Eye (tissue), 1 donor: ENCODE results near the gene DLK2.
A peak's percentile ranks its signal among the peaks of the same experiment; 100 is the strongest.
"Not testable (repeated sequence)": the region's sequence is repeated elsewhere in the genome, so short reads cannot be mapped to it uniquely, and the experiment has no call there.

ENCODE experiments used
- DNase-seq: peaks from one replicate; pipeline ENCODE4 v3.0.0-alpha.2; 2015

DLK2 gene

GRCh38 chr6:43451939-43452338 lies 3.4 kb downstream of the DLK2 start:
- DNase-seq: no peak

GRCh38 chr6:43451348-43451747 lies 4.0 kb downstream of the DLK2 start:
- no peak for DNase-seq

DNA sequence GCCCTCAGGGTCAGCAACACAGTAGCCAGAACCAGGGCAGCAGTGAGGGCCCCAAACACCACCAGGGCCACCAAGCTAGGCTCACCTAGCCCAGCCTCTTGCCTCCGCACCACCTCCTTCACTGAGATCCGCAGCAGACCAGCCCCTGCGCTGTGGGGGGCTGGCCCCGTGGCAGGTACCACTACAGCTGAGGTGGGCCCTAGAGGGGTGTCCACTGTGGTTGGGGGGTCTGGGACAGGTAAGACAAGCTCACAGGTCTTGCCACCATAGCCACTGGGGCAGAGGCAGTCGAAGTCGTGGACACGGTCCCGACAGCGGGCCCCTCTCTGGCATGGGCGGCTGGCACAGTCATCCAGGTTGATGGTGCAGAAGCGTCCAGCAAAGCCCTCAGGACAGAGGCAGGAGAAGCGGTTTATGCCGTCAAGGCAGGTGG lies 4.6 kb downstream of the DLK2 start:
- DNase-seq: no peak

DNA sequence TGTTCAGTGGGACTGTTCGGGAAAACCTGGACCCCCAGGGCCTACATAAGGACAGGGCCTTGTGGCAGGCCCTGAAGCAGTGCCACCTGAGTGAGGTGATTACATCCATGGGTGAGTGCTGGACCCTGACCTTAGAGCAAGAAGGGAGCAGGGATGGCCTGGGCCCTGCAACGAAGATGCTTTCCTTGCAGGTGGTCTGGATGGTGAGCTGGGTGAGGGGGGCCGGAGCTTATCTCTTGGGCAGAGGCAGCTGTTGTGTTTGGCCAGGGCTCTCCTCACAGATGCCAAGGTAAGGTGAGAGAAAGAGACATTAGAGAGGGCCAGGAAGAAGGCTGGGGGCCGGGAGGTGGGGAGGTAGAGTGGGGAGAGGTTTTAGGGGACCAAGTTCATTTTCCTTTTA lies 6.4 kb downstream of the DLK2 start:
- DNase-seq: no peak

DNA sequence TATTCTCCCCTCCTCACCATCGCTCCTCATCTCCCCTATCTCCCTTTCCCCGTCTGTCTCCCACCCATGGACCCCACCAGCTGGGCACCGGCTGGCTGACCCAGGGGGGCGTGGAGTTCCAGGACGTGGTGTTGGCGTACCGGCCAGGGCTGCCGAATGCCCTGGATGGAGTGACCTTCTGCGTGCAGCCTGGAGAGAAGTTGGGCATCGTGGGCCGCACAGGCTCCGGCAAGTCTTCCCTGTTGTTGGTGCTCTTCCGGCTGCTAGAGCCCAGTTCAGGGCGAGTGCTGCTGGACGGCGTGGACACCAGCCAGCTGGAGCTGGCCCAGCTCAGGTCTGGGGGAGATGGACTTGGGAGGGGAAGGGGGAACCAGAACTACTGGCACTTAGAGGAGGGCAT lies 7.7 kb downstream of the DLK2 start:
- DNase-seq: no peak

GRCh38 chr6:43445576-43445975 lies 9.8 kb downstream of the DLK2 start:
- DNase-seq: no peak

DNA sequence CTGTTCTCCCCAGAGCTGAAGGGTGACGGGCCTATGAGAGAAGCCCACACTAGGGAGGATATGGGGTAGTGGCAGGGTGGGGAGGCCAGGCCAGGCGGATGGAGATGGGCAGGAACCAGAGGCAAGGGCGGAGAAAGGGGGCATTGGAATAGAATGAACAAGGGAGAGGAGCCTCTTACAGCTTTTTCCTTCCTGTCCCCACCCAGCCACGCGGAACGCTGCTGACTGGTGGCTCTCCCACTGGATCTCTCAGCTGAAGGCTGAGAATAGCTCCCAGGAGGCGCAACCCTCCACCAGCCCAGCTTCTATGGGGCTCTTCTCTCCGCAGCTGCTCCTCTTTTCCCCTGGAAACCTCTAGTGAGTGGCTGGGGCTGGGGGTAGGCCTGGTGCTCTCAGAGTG lies 10.8 kb downstream of the DLK2 start:
- DNase-seq: no peak

GRCh38 chr6:43444036-43444435 lies 11.3 kb downstream of the DLK2 start:
- no peak for DNase-seq

DNA sequence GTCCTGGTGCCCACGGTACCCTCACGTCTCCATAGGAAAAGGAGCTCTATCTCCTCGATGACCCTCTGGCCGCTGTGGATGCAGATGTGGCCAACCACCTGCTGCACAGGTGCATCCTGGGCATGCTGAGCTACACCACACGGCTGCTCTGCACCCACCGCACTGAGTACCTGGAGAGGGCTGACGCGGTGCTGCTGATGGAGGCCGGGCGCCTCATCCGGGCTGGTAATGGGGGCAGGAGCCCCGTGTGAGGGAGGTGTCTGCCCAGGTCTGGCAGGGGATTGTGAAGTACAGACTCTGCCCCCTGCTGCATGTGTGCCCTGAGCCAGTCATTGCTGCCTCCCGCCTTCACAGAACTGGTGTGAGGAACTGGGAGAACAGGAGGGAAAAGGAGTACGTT lies 12.4 kb downstream of the DLK2 start:
- no peak for DNase-seq

GRCh38 chr6:43437700-43438099 lies 17.6 kb downstream of the DLK2 start:
- no peak for DNase-seq

DNA sequence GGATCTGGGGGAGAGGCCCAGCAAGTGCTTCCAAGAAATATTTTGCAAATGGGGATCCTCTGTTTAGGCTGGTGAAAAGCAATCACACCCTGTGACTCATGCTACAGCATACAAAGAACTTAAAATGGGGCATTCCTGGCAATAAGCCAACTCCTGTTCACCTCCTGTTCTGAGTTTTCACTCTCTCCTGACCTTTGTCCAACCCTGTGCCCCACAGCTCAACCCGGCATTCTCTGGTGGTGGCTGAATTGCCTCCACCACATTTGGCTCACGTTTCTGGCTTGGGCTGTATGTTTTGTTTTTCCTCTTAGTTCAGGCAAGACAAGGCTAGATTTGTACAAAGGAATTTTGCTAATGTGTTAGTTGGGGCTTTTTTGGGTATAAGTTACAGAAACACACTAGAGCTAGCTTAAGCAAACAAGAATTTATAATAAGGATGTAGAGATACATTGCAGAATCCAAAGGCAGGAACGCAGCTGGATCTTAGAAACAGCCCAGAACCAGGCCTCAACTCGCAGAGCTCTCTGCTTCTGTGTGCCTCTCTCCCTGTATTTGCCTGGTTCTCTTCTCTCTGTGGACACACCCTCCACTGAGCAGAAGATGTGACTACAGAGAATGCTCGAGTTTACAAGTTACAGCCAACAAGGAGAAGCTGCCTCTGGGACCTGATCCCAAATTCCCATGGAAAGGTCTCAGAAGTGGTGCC lies 18.6 kb downstream of the DLK2 start:
- peak; percentile 82 for DNase-seq

DNA sequence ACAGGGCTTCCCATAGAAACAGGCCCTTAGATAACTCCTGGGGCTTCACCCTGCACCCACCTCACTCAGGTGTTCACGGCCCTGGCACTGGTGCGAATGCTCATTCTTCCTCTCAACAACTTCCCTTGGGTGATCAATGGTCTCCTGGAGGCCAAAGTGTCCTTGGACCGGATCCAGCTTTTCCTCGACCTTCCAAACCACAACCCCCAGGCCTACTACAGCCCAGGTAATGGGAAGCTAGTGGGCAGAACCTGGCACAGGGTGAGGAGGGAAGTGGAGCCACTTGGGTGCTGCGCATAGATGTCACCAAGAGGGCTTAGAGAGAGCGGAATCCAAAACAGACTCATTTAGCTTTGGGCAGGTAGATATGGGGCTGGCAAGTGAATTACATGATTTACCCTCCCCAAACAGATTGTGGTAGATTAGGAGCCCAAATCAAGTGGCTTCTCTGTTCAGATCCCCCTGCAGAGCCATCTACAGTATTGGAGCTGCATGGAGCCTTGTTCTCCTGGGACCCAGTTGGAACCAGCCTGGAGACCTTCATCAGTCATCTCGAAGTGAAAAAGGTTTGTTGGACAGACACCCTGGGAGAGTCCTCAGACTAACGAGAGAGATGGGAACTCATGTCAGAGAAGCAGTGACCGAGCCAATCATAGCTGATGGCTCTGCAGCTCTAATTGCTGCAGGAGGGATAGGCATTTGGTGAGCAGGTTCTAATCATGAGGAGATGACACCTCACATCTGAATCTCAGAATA lies 19.5 kb downstream of the DLK2 start:
- no peak for DNase-seq

DNA sequence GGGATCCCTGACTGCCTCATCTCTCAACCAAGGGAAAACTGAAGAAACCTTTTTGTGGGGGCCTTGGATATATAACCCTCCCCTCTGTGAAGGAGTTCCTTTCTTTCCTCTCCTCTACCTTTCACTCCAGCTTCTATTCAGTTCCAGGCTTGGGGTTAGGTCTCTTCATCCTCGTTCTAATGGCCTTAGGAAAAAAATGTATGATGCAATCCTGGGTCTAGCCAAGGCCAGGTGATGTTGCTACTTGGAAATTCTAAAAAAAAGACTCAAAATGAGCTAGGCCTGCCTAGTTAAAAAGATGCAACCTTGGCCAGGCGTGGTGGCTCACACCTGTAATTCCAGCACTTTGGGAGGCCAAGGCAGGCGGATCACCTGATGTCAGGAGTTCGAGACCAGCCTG lies 20.4 kb downstream of the DLK2 start:
- no peak for DNase-seq

GRCh38 chr6:43434001-43434840 lies 21.1 kb downstream of the DLK2 start:
- no peak for DNase-seq

DNA sequence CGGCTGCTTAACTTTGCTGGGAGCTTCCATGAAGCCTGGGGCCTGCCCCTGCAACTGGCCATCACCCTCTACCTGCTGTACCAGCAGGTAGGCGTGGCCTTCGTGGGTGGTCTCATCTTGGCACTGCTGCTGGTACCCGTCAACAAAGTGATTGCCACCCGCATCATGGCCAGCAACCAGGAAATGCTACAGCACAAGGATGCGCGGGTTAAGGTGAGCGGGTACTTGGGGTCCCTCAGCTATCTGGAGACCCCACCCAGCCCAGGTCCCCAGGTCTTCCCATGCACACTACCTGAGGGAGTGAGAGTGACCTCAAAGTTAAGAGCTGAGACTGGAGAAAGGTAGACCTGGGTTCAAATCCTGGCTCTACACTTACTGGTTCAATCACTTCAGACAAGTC lies 22.2 kb downstream of the DLK2 start:
- DNase-seq: no peak

DNA sequence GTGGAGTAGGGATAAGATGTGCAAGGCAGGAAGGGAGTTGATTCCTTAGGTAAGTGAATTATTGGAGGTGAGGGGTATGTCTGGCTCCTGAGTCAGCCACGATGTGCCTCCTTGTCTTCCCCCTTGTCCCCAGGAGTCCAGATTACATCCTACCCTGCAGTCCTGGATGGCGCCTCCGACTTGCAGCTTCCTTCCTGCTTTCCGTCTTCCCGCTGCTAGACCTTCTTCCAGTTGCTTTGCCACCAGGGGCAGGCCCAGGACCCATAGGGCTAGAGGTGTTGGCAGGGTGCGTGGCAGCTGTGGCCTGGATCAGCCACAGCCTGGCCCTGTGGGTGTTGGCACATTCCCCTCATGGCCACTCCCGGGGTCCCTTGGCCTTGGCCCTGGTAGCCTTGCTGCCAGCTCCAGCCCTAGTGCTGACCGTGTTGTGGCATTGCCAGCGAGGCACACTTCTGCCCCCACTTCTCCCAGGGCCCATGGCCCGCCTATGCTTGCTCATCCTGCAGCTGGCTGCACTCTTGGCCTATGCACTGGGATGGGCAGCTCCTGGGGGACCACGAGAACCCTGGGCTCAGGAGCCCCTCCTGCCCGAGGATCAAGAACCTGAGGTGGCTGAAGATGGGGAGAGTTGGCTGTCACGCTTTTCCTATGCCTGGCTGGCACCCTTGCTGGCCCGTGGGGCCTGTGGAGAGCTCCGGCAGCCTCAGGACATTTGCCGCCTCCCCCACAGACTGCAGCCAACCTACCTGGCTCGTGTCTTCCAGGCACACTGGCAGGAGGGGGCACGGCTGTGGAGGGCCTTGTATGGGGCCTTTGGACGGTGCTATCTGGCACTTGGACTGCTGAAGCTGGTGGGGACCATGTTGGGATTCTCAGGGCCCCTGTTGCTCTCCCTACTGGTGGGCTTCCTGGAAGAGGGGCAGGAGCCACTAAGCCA lies 23.1 kb downstream of the DLK2 start:
- no peak for DNase-seq

DNA sequence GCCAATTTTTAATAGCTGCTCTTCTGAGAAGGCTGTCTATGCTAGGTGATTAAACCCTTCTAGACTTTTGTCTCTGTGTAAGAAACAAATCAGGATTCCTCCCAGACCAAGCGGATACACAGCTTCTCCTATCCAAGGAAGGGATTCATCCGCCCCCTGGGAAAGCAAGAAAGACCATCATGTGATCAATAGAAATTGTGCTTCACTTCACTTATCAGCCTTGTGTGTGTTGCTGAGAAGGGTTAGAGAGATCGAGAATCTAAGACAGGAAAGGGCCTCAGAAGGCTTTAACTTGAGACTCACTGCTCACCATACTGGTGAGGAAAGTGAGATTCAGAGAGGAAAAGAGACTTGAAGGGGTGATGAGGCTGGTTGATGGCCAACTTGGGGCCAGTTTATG lies 26.5 kb downstream of the DLK2 start:
- peak; percentile 15 for DNase-seq

DNA sequence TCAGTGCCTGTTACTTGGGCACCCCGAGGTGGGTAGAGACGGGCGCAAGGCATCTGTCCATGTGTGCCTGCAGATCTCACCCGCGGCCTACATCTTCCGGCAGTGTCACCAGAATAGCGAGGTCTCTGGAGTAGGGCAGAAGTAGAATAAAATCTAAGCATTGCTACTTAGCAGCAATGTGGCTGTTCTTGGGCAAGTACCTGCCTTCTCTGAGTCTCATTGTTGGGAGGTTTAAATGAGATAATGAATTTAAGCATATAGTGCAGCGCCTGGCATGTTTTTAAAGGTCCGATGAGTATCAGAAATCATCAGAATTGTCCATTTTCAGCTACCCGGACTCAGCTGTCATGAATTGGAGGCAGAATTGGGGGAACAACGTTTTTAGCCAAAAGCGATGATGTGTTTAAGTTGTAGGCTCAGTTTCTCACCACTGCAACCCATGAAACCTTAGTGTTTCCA lies 27.2 kb downstream of the DLK2 start:
- DNase-seq: no peak

DNA sequence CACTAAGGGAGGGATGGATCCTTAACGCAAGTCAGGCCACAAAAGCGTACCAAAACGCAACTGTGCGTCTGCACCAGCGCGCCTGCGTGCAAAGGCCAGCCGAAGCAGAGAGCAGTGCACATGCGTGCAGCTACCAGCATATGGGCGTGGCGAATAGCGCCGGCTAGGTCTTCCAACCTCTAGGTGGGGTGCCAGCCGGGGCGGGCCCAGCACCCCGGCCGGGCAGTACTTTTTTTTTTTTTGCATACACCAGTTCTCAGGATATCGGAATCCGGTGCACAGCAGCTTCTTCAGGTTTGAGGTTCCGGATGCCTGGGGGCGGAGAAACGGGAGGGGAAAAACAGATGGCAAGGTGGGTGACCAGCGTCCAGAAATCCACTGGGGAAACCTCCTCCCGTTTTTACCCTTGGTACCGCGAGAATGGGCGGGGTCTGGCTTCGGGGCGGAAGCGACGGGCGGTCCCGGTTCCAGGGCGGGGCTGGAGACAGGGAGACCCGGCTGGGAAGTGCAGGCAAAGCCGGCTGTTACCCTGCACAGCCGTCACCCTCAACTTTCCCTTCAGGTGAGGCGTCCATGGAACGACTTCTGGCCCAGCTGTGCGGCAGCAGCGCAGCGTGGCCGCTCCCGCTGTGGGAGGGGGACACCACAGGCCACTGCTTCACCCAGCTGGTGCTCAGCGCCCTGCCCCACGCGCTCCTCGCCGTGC lies 27.8 kb downstream of the DLK2 start, which contains the start of gene ABCC10:
TSS of gene ABCC10 (plus strand) at position 136 of the 706 bp plus-strand sequence. CDS start at position 574, 438 bp downstream.
- peak; percentile 97 for DNase-seq

GRCh38 chr6:43426928-43427405 lies 28.4 kb downstream of the DLK2 start:
- no peak for DNase-seq

DNA sequence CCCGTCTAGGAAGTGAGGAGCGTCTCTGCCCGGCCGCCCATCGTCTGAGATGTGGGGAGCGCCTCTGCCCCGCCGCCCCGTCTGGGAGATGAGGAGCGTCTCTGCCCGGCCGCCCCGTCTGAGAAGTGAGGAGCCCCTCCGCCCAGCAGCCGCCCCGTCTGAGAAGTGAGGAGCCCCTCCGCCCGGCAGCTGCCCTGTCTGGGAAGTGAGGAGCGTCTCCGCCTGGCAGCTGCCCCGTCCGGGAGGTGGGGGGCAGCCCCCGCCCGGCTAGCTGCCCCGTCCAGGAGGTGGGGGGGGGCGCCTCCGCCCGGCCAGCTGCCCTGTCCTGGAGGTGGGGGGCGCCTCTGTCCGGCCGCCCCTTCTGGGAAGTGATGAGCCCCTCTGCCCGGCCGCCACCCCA lies 30.3 kb downstream of the DLK2 start:
- DNase-seq: not testable (repeated sequence)
